GM13976 (cell line): ENCODE measurements around the gene PEX10.

ENCODE experiments used
- DNase-seq: peaks from one replicate; pipeline ENCODE4 v3.0.0; 2012; ENCODE audit warnings: low spot score
- CTCF ChIP-seq: IDR thresholded peaks from 2 replicates; pipeline ENCODE4 v1.5.1; 2012; ENCODE audit warnings: borderline replicate concordance, mild to moderate bottlenecking; ENCODE audit not compliant: insufficient read depth; ENCODE audit errors: extremely low read depth, missing control alignments, control extremely low read depth
- in situ Hi-C: fragments of 300-500 bp; cut with MboI; formaldehyde crosslinking; loops from one replicate; pipeline ENCODE4 v1.12.0; 2022; ENCODE audit warnings: low sequenced_read_pairs, mixed read lengths, inconsistent platforms; ENCODE audit not compliant: unreplicated experiment

The PEX10 gene

GRCh38 chr1:2427976-2428375, 15.6 kb upstream of the PEX10 start:
- TF ChIP-seq CTCF = no peak
- DNase-seq = no peak
- in situ Hi-C loops = no loop called here

GRCh38 chr1:2427051-2427450, 14.7 kb upstream of the PEX10 start:
- in situ Hi-C loops = no loop called here
- no peak for DNase-seq

DNA sequence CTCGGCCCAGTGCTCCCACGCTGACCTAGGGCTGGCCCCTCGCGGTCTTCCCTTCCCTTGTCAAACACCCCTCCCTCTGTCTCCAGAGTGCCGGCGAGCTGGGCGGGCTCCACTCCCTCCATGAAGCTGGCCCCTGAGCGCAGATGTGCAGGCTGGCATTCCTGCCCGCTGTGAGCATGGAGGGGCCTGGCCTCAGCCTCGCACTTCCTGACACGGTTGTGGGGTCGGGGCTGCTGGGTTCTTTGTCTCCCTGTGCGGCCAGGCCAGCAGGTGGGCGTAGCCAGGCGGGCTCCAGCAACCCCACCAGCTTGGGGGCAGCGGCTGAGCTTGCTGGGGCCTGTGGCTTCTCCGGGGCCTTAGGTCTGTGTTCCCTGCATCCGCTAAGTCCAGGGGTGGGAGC, 14.2 kb upstream of the PEX10 start:
- TF ChIP-seq CTCF = no peak
- DNase-seq = no peak
- in situ Hi-C loops = no loop called here

More at GRCh38 chr1:2427051-2427450, 14.7 kb upstream of the PEX10 start:
- TF ChIP-seq CTCF = no peak

- no peak for TF ChIP-seq CTCF
- in situ Hi-C loops = no loop called here
- no peak for DNase-seq
These were observed 13.5 kb upstream of the PEX10 start for GRCh38 chr1:2425892-2426291.

DNA sequence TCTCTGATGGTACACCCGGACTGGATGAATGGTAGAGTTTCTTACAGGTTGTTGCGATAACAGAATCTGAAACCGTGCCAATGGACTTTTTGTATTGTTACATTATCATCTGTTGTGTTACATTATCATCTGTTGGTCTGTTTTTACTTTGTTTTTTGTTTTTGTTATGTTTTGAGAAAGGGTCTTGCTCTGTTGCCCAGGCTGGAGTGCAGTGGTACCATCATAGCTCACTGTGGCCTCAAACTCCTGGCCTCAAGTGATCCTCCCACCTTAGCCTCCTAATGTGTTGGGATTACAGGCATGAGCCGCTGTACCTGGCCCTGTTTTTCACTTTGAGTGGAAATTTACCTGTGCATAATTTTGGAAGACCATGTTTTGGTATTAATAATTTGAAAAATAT, 10.2 kb upstream of the PEX10 start:
- no peak for DNase-seq
- no peak for TF ChIP-seq CTCF
- in situ Hi-C loops = loop anchor here (25.0 kb wide), 1 partner anchor 115 kb away; the partner anchor contains the start of genes HES5 and PANK4

GRCh38 chr1:2419416-2419815, 7.1 kb upstream of the PEX10 start:
- TF ChIP-seq CTCF = no peak
- DNase-seq = no peak
- in situ Hi-C loops = loop anchor here (25.0 kb wide), 1 partner anchor 118 kb away; the partner anchor contains the start of genes HES5 and PANK4
